GM21360 (cell line): ENCODE results near the gene FGGY.

Source experiments
- ATAC-seq: cut with Tn5 transposase; IDR thresholded peaks from one replicate; pipeline ENCODE4 v1.9.1; 2021; ENCODE audit warnings: mild to moderate bottlenecking, moderate library complexity; ENCODE audit not compliant: unreplicated experiment

The FGGY gene

DNA sequence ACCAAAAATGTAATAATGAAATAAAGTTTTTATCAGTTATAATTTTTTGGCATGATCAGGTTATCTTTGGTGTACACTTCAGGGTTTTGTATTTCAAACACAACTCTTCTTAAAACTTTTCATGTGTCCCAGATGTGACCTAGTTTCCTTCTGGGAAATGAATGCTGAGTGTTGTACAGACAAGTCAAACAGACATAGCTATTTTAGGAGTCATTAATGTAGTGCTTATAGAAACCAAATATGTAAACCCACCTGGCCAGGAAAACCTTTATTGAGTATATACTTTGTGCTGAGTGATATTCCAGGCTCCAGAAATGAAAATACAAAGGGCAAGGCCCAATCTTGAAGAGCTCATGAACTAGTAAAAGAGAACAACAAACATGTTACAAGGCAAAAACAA lies 491.9 kb downstream of the FGGY start:
- ATAC-seq: no peak

DNA sequence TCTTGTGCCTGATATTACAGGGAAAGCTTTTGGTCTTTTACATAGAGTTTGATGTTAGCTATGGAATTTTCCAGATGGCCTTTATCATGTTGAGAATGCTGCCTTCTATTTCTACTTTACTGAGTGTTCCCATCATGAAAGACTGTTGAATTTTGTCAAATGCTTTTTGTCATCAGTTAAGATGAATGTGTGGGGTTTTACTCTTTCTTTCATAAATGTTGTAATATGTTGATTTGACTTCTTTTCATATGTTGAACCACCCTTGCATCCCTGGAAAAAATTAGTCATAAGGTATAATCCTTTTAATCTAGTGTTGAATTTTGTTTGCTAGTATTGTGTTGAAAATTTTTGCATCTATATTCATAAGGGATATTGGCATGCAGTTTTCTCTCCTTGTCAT lies 501.7 kb downstream of the FGGY start:
- ATAC-seq: no peak

DNA sequence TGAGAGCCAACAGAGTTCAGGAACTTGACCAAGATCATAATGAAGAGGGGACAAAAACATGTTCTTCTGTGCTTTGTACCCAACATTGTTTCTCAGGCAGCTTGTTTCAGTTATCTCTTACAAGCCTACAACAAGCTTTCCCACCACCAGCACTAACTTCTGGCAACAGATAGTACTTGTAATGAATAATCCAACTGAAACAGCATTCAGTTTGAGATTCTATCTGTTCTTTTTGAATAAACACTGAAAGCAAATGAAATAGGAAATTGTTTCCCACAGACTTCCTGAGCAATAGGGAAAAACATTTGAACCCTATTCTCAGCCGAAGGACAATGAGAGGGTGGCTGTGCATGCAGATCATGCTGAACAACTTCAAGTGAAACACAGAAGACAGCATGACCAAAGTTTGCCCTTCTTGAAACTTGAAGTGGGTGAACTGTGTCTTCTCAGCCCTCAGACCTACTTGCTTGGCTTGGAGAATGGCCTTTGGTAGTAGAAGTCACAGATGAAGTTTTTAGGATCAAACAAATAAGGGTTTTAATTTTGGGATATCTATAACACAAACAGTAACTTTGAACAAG lies 506.7 kb downstream of the FGGY start:
- no peak for ATAC-seq

DNA sequence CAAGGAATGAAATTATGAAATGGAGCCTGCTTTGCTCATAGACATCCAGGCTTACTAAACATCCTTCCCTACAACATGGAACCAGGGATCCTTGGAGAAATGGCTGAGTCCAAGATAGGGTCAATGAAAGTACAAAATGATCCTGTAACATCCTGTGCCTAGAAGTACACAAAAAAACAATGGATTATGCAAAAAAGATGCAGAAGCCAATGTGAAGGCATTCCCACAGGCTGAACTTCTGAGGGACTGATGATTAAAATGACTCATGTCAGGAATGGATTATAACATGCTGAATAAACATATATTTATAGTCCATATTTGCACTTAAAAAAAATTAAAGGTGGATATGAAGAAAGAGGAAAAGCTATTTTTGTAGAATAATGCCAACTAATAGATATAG lies 507.4 kb downstream of the FGGY start:
- ATAC-seq: no peak

DNA sequence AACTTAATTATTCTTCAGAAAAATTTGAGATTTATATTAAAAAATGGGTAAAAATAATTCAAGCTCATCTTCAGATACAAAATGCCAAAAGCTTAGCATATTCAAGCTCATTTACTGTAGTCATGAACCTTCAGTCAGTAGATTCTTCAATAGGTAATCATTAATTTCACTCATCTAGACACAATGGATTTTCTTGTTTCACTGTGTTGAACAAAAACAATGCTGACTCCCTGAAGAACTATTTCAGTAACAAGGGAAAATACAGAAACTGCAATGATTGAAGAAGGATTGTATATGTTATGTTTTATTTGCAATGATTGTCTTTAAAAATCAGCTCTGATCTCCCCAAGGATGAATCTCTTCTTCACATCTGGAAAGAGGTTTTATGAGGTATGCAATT lies 508.7 kb downstream of the FGGY start:
- no peak for ATAC-seq
